HEK293T (cell line): Measurements from ENCODE around the gene PECR.

Source experiments
- ARNT ChIP-seq: fragments of 450-650 bp; IDR thresholded peaks from 2 replicates; pipeline ENCODE4 v1.6.1; 2017; ENCODE audit warnings: mild to moderate bottlenecking
- BHLHE40 ChIP-seq: fragments of 450-650 bp; IDR thresholded peaks from 2 replicates; pipeline ENCODE4 v1.6.1; 2016; ENCODE audit warnings: mild to moderate bottlenecking, moderate library complexity, borderline replicate concordance
- CTBP1 ChIP-seq: fragments of 450-650 bp; IDR thresholded peaks from 2 replicates; pipeline ENCODE4 v1.6.1; 2016; ENCODE audit warnings: borderline replicate concordance
- ELF4 ChIP-seq: fragments of 450-650 bp; IDR thresholded peaks from 2 replicates; pipeline ENCODE4 v1.6.1; 2017; ENCODE audit warnings: antibody characterized with exemption
- FOXA1 ChIP-seq: fragments of 450-650 bp; IDR thresholded peaks from 2 replicates; pipeline ENCODE4 v1.6.1; 2016; ENCODE audit warnings: mild to moderate bottlenecking
- FOXK2 ChIP-seq: fragments of 450-650 bp; IDR thresholded peaks from 2 replicates; pipeline ENCODE4 v1.6.1; 2016; ENCODE audit warnings: mild to moderate bottlenecking
- FOXM1 ChIP-seq: fragments of 450-650 bp; IDR thresholded peaks from 2 replicates; pipeline ENCODE4 v1.6.1; 2017; ENCODE audit warnings: mild to moderate bottlenecking, borderline replicate concordance
- LEF1 ChIP-seq: fragments of 450-650 bp; IDR thresholded peaks from 2 replicates; pipeline ENCODE4 v1.6.1; 2017; ENCODE audit warnings: mild to moderate bottlenecking, borderline replicate concordance
- SP1 ChIP-seq: fragments of 450-650 bp; IDR thresholded peaks from 2 replicates; pipeline ENCODE4 v1.6.1; 2017
- TARDBP ChIP-seq: fragments of 450-650 bp; IDR thresholded peaks from 2 replicates; pipeline ENCODE4 v1.6.1; 2016

DNA sequence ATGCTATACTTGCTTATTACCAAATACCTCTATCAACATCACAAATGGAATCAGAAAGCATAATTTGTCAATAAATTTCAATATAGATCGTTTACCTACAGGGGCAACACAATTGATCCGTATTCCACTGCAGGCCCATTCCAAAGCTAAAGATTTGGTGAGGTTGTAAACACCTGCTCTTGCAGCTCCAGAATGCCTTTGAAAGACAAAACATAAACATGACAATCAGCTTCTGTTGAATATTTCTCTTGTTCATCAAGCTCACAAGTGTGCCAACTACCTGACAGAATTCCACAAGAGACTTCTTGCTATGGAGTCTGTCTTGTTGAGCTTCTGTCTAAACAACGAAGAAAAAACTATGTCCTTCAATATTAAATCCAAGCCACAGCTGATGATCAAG, 30.3 kb downstream of the PECR start:
- TF ChIP-seq LEF1 = no peak
- TF ChIP-seq CTBP1 = no peak
- no peak for TF ChIP-seq ELF4
- TF ChIP-seq BHLHE40 = no peak
- TF ChIP-seq SP1 = no peak
- TF ChIP-seq FOXM1 = no peak
- no peak for TF ChIP-seq TARDBP
- no peak for TF ChIP-seq FOXK2
- no peak for TF ChIP-seq FOXA1
- TF ChIP-seq ARNT = no peak
